GM23338 (cell line): ENCODE results near the gene EYS. TPM values are rescaled to one million over a fixed set of nuclear protein-coding genes. Genes with fewer than 3 reads are reported as not detected.
A peak's percentile ranks its signal among the peaks of the same experiment; 100 is the strongest.

ENCODE experiments used
- ATAC-seq: fragments of 200-7000 bp; cut with Tn5 transposase; 3 replicates; pipeline ENCODE4 v1.9.1; 2020
- DNase-seq: peaks from one replicate; pipeline ENCODE4 v3.0.0-alpha.2; 2015; ENCODE audit warnings: low spot score
- H2AFZ ChIP-seq: fragments of 200-600 bp; sonication (generic); 2 replicates; pipeline ENCODE4 v1.8.0; 2016; ENCODE audit warnings: antibody characterized with exemption, mild to moderate bottlenecking, moderate library complexity
- H3F3A ChIP-seq: fragments of 200-600 bp; sonication (generic); replicated peaks from 2 replicates; pipeline ENCODE4 v1.8.0; 2017; ENCODE audit warnings: antibody characterized with exemption, mixed run types, low read depth
- H3K27ac ChIP-seq: fragments of 200-600 bp; sonication (generic); 2 replicates; pipeline ENCODE4 v1.6.1; 2016; ENCODE audit warnings: low read depth
- H3K27me3 ChIP-seq: fragments of 200-600 bp; sonication (generic); 2 replicates; pipeline ENCODE4 v1.8.0; 2016; ENCODE audit warnings: mild to moderate bottlenecking, mixed run types, moderate library complexity; ENCODE audit not compliant: insufficient read depth
- H3K36me3 ChIP-seq: fragments of 200-600 bp; sonication (generic); 2 replicates; pipeline ENCODE4 v1.8.0; 2016; ENCODE audit warnings: mild to moderate bottlenecking; ENCODE audit not compliant: insufficient read depth
- H3K4me1 ChIP-seq: fragments of 200-600 bp; sonication (generic); 2 replicates; pipeline ENCODE4 v1.8.0; 2016; ENCODE audit warnings: mild to moderate bottlenecking, moderate library complexity; ENCODE audit not compliant: insufficient read depth
- H3K4me2 ChIP-seq: fragments of 200-600 bp; sonication (generic); 2 replicates; pipeline ENCODE4 v1.7.1; 2017; ENCODE audit warnings: mixed run types
- H3K4me3 ChIP-seq: fragments of 200-600 bp; sonication (generic); 2 replicates; pipeline ENCODE4 v1.6.1; 2016; ENCODE audit warnings: mixed run types
- H3K79me2 ChIP-seq: fragments of 200-600 bp; sonication (generic); replicated peaks from 2 replicates; pipeline ENCODE4 v1.8.0; 2017; ENCODE audit warnings: mild to moderate bottlenecking; ENCODE audit not compliant: insufficient read depth
- H3K9me2 ChIP-seq: fragments of 200-600 bp; sonication (generic); 2 replicates; pipeline ENCODE4 v1.8.0; 2017; ENCODE audit not compliant: insufficient read depth
- H4K20me1 ChIP-seq: fragments of 200-600 bp; sonication (generic); replicated peaks from 2 replicates; pipeline ENCODE4 v1.8.0; 2017; ENCODE audit warnings: mild to moderate bottlenecking; ENCODE audit not compliant: insufficient read depth
- H3K27ac Mint-ChIP-seq: 2 replicates; pipeline ENCODE4 v1.8.0; 2020; ENCODE audit warnings: inconsistent platforms, mild to moderate bottlenecking, moderate library complexity, mixed read lengths
- H3K27me3 Mint-ChIP-seq: 3 replicates; pipeline ENCODE4 v1.8.0; 2022; ENCODE audit warnings: low read depth, mild to moderate bottlenecking, moderate library complexity, mixed read lengths, inconsistent platforms; ENCODE audit not compliant: insufficient read depth, poor library complexity
- H3K36me3 Mint-ChIP-seq: 3 replicates; pipeline ENCODE4 v1.8.0; 2021; ENCODE audit warnings: low read depth, mild to moderate bottlenecking, inconsistent platforms, moderate library complexity, mixed read lengths
- H3K4me1 Mint-ChIP-seq: 3 replicates; pipeline ENCODE4 v1.8.0; 2020; ENCODE audit warnings: mild to moderate bottlenecking, inconsistent platforms, mixed read lengths
- H3K4me3 Mint-ChIP-seq: 3 replicates; pipeline ENCODE4 v1.8.0; 2021; ENCODE audit warnings: moderate library complexity, mild to moderate bottlenecking, inconsistent platforms, mixed read lengths
- H3K9me3 Mint-ChIP-seq: 3 replicates; pipeline ENCODE4 v1.8.0; 2020; ENCODE audit warnings: moderate library complexity, mild to moderate bottlenecking, inconsistent platforms, mixed read lengths
- CREB1 ChIP-seq: fragments of 250-450 bp; sonication (Bioruptor Pico); IDR thresholded peaks from 2 replicates; pipeline ENCODE4 v1.5.0; 2020; ENCODE audit warnings: low read depth, mild to moderate bottlenecking, moderate library complexity
- ETS1 ChIP-seq: IDR thresholded peaks from 2 replicates; pipeline ENCODE4 v1.6.1; 2016; ENCODE audit warnings: antibody characterized with exemption
- JUNB ChIP-seq: IDR thresholded peaks from one replicate; pipeline ENCODE4 v1.6.1; 2016; ENCODE audit warnings: antibody characterized with exemption; ENCODE audit not compliant: unreplicated experiment
- NANOG ChIP-seq: IDR thresholded peaks from 2 replicates; pipeline ENCODE4 v1.6.1; 2016; ENCODE audit warnings: antibody characterized with exemption, borderline replicate concordance
- ZNF462 ChIP-seq: fragments of 250-450 bp; sonication (Bioruptor Pico); IDR thresholded peaks from 2 replicates; pipeline ENCODE4 v1.5.0; 2020; ENCODE audit warnings: mild to moderate bottlenecking, moderate library complexity
- polyA plus RNA-seq: library from polyadenylated mRNA; unstranded; fragments of >200 nt; fragmentation: Nextera tagmentation; extraction: Ambion mirVana; gene quantifications from 2 replicates; pipeline ENCODE4 v1.2.1, GENCODE V29; 2016
- total RNA-seq: library from RNA; depleted of rRNA; stranded (reverse); fragments of >200 nt; shearing (Covaris generic); gene quantifications from 2 replicates; pipeline ENCODE4 v1.2.3, GENCODE V29; 2014
- TF ChIP-seq, protein P1 (sequence below), 2 experiments: fragments of 200-600 bp in 1 of 2; sonication (generic) in 1 of 2; conservative IDR thresholded peaks; 2 replicates each; pipeline versions ENCODE4 v1.5.1 to v1.6.1; 2016 to 2017; ENCODE audit warnings: antibody characterized with exemption in 2 of 2, low read depth in 2 of 2, mild to moderate bottlenecking in 2 of 2, moderate library complexity in 1 of 2

EYS gene
- total and polyA plus RNA-seq, 2 experiments from 2014 or later, result 0.38 to 0.52 TPM

DNA sequence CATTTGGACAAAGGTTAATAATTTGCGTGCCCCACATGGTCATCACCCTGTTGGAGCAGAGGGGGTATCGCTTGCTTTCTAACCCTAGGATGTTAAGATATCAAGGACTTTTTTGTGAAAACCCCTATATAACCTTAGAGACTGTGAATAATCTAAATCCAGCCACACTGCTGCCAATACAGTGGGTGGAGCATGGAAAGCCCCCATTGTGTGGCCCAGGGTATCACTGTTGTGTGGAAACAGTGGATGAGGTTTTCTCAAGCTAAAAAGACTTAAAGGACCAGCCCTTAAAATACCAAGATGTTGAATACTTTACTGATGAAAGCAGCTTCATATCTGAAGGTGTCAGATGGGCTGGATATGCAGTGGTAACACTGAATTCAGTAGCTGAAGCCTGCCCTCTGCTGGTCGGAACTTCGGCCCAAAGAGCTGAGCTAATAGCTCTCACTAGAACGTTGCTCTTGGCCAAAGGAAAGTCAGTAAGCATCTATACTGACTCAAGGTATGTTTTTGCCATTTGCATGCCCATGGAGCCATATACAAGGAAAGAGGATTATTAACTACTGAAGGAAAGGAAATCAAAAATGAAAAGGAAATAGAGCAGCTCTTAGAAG is 1376.2 kb downstream of the EYS start:
- no peaks in the 10 kb centered on the region for H4K20me1 ChIP-seq
- Mint-ChIP-seq H3K27ac (no peak overlapping the region), H3K27me3 (no peaks in the 10 kb centered on the region), H3K9me3 (peaks cover 44% of the 10 kb centered on the region), H3K4me1 (peaks cover 1% of the 10 kb centered on the region; the same call in 1 of the 3 replicates), H3K36me3 (peaks cover 16% of the 10 kb centered on the region), H3K4me3 (no peak overlapping the region)
- no peaks in the 10 kb centered on the region for H3K79me2 ChIP-seq
- no peak overlapping the region for H3K4me2 ChIP-seq
- no peaks in the 10 kb centered on the region for H3K9me2 ChIP-seq
- H3K4me1 ChIP-seq, result no peaks in the 10 kb centered on the region
- no peaks in the 10 kb centered on the region for H3F3A ChIP-seq
- TF ChIP-seq, protein P1, sequence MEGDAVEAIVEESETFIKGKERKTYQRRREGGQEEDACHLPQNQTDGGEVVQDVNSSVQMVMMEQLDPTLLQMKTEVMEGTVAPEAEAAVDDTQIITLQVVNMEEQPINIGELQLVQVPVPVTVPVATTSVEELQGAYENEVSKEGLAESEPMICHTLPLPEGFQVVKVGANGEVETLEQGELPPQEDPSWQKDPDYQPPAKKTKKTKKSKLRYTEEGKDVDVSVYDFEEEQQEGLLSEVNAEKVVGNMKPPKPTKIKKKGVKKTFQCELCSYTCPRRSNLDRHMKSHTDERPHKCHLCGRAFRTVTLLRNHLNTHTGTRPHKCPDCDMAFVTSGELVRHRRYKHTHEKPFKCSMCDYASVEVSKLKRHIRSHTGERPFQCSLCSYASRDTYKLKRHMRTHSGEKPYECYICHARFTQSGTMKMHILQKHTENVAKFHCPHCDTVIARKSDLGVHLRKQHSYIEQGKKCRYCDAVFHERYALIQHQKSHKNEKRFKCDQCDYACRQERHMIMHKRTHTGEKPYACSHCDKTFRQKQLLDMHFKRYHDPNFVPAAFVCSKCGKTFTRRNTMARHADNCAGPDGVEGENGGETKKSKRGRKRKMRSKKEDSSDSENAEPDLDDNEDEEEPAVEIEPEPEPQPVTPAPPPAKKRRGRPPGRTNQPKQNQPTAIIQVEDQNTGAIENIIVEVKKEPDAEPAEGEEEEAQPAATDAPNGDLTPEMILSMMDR (conservative IDR thresholded peaks at IDR 0.05; ENCODE audit: low read depth in 2 of 2), result peak; percentile 74 to 86
- no peak for TF ChIP-seq ETS1
- H3K36me3 ChIP-seq, result no peaks in the 10 kb centered on the region
- H3K27ac ChIP-seq, result no peak overlapping the region
- no peak overlapping the region for H3K4me3 ChIP-seq
- no peaks in the 10 kb centered on the region for H3K27me3 ChIP-seq
- DNase-seq (peak; percentile 83), ATAC-seq (peak; percentile 51)
- H2AFZ ChIP-seq, result no peak overlapping the region

DNA sequence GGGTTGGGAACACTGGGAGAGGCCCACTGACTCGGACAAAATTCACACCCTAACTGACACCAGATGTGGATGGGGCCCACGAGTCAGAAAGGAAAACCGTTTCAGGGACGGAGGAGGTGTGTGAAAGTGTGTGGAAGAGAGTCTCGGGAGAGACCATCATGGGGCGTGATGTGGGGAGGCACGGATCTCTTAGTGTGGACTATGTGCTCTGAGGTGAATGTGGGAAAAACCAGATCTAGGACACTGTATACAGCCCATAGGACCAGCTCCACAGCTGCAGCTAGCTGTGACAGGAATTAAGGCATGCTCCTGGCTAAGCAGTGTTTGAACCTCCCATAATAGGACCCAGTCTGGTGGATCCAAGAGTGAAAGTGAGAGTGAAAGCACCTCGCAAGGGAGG is 1380.1 kb downstream of the EYS start:
- Mint-ChIP-seq H3K27me3 (no peaks in the 10 kb centered on the region), H3K36me3 (peaks cover 17% of the 10 kb centered on the region), H3K4me3 (no peak overlapping the region), H3K4me1 (no peaks in the 10 kb centered on the region), H3K27ac (no peak overlapping the region), H3K9me3 (peaks cover 59% of the 10 kb centered on the region)
- ATAC-seq (no peak), DNase-seq (no peak)
- Histone ChIP-seq H3F3A (no peaks in the 10 kb centered on the region), H3K4me1 (no peaks in the 10 kb centered on the region), H3K4me3 (no peak overlapping the region), H3K9me2 (peaks cover 3% of the 10 kb centered on the region; the same call in 1 of the 2 replicates), H2AFZ (no peak overlapping the region), H3K27ac (no peak overlapping the region), H4K20me1 (no peaks in the 10 kb centered on the region), H3K36me3 (no peaks in the 10 kb centered on the region), H3K79me2 (no peaks in the 10 kb centered on the region), H3K27me3 (no peaks in the 10 kb centered on the region), H3K4me2 (no peak overlapping the region)
- TF ChIP-seq JUNB, result no peak
- TF ChIP-seq CREB1 (CRISPR knock-in tag), result no peak
- TF ChIP-seq ZNF462 (CRISPR knock-in tag), result no peak
- no peak for TF ChIP-seq NANOG
